Colonic mucosa (tissue), 4 donors: Measurements from ENCODE around the gene SGTA. TPM values are rescaled to one million over a fixed set of nuclear protein-coding genes. Genes with fewer than 3 reads are reported as not detected.

Experiments
- DNase-seq: peaks from one replicate; pipeline ENCODE4 v3.0.0-alpha.2; 2020
- H3K27ac ChIP-seq: fragments of 200-600 bp; one replicate; pipeline ENCODE4 v1.8.0; 2021
- H3K27me3 ChIP-seq: fragments of 200-600 bp; one replicate; pipeline ENCODE4 v1.8.0; 2021
- H3K36me3 ChIP-seq: fragments of 200-600 bp; one replicate; pipeline ENCODE4 v1.8.0; 2021
- H3K4me1 ChIP-seq: fragments of 200-600 bp; one replicate; pipeline ENCODE4 v1.8.0; 2021; ENCODE audit warnings: mild to moderate bottlenecking
- H3K4me3 ChIP-seq: fragments of 200-600 bp; one replicate; pipeline ENCODE4 v1.8.0; 2021
- H3K9ac ChIP-seq, 2 donors: one replicate each; pipeline ENCODE4 v1.7.0; 2013; ENCODE audit warnings: control low read depth in 2 of 2, low read depth in 2 of 2, low read length in 2 of 2
- H3K9me3 ChIP-seq: fragments of 200-600 bp; one replicate; pipeline ENCODE4 v1.8.0; 2021
- CTCF ChIP-seq: fragments of 200-600 bp; IDR thresholded peaks from one replicate; pipeline ENCODE4 v1.8.0; 2022; ENCODE audit warnings: antibody characterized with exemption, mild to moderate bottlenecking
- intact Hi-C: fragments of 100-400 bp; cut with DNase I; formaldehyde crosslinking; loops from one replicate; pipeline ENCODE4 v1.14.1; 2022
- total RNA-seq, 2 donors: library from RNA; stranded (reverse); fragmentation: NEBNext Ultra II Directional in 1 of 2; extraction: Animal tissue kit (Norgen Biotek cat#: 25700) in 1 of 2; gene quantifications; one replicate each; pipeline ENCODE4 v1.2.1, GENCODE V29; 2021
- donor health status: healthy.
- donor health status: DM: no; HTN: no; CAD: no.
- donor health status: DM: no; HTN: no; CAD: no.

The SGTA gene
- total RNA-seq, 2 donors from 2014 or later = 46.5 to 80.6 TPM

- Histone ChIP-seq H3K4me1 (no peaks in the 10 kb centered on the region), H3K27me3 (no peaks in the 10 kb centered on the region), H3K27ac (no peak overlapping the region), H3K9me3 (no peaks in the 10 kb centered on the region), H3K9ac (no peak overlapping the region), H3K4me3 (no peak overlapping the region), H3K36me3 (no peaks in the 10 kb centered on the region)
- no peak for TF ChIP-seq CTCF
- DNase-seq = no peak
- intact Hi-C loops = no loop called here
Measured at GRCh38 chr19:2765376-2765775, 17.7 kb downstream of the SGTA start.

- H3K36me3 ChIP-seq = no peaks in the 10 kb centered on the region
- intact Hi-C loops = no loop called here
Measured at GRCh38 chr19:2764945-2765344, 18.1 kb downstream of the SGTA start.

GRCh38 chr19:2763687-2764086, 19.4 kb downstream of the SGTA start:
- Histone ChIP-seq H3K4me1 (no peaks in the 10 kb centered on the region), H3K4me3 (no peak overlapping the region), H3K9ac (no peak overlapping the region), H3K27me3 (no peaks in the 10 kb centered on the region), H3K27ac (no peak overlapping the region), H3K9me3 (no peaks in the 10 kb centered on the region), H3K36me3 (no peaks in the 10 kb centered on the region)
- intact Hi-C loops = no loop called here
- DNase-seq = no peak
- TF ChIP-seq CTCF = no peak

More at GRCh38 chr19:2764945-2765344, 18.1 kb downstream of the SGTA start:
- Histone ChIP-seq H3K27ac (no peak overlapping the region), H3K9me3 (no peaks in the 10 kb centered on the region), H3K27me3 (no peaks in the 10 kb centered on the region), H3K9ac (no peak overlapping the region), H3K4me3 (no peak overlapping the region), H3K4me1 (no peaks in the 10 kb centered on the region)
- no peak for TF ChIP-seq CTCF
- DNase-seq = no peak

GRCh38 chr19:2762783-2763496, 20.1 kb downstream of the SGTA start:
- no peaks in the 10 kb centered on the region for H3K4me1 ChIP-seq
- intact Hi-C loops = no loop called here
- no peak overlapping the region for H3K9ac ChIP-seq
- H3K27ac ChIP-seq = no peak overlapping the region
- DNase-seq = no peak
- no peaks in the 10 kb centered on the region for H3K36me3 ChIP-seq
- no peak overlapping the region for H3K4me3 ChIP-seq
- no peak for TF ChIP-seq CTCF
- H3K9me3 ChIP-seq = no peaks in the 10 kb centered on the region
- H3K27me3 ChIP-seq = no peaks in the 10 kb centered on the region

GRCh38 chr19:2761876-2762782, 20.9 kb downstream of the SGTA start:
- H3K27ac ChIP-seq = no peak overlapping the region
- H3K36me3 ChIP-seq = no peaks in the 10 kb centered on the region
- H3K27me3 ChIP-seq = no peaks in the 10 kb centered on the region
- no peak for TF ChIP-seq CTCF
- H3K4me1 ChIP-seq = no peaks in the 10 kb centered on the region
- DNase-seq = no peak
- intact Hi-C loops = no loop called here
- H3K4me3 ChIP-seq = no peak overlapping the region
- H3K9me3 ChIP-seq = no peaks in the 10 kb centered on the region
- no peak overlapping the region for H3K9ac ChIP-seq
